GM18517 (cell line): ENCODE results near the gene SAP30.

Experiments
- ATAC-seq: cut with Tn5 transposase; IDR thresholded peaks from one replicate; pipeline ENCODE4 v1.9.1; 2021; ENCODE audit warnings: mild to moderate bottlenecking, moderate library complexity; ENCODE audit not compliant: unreplicated experiment

Gene SAP30

GRCh38 chr4:173370477-173371291 lies at the start of gene SAP30:
SAP30 (plus strand) TSS chr4:173370954; CDS start chr4:173371183, 229 bp downstream.
- ATAC-seq: peak; percentile 60

DNA sequence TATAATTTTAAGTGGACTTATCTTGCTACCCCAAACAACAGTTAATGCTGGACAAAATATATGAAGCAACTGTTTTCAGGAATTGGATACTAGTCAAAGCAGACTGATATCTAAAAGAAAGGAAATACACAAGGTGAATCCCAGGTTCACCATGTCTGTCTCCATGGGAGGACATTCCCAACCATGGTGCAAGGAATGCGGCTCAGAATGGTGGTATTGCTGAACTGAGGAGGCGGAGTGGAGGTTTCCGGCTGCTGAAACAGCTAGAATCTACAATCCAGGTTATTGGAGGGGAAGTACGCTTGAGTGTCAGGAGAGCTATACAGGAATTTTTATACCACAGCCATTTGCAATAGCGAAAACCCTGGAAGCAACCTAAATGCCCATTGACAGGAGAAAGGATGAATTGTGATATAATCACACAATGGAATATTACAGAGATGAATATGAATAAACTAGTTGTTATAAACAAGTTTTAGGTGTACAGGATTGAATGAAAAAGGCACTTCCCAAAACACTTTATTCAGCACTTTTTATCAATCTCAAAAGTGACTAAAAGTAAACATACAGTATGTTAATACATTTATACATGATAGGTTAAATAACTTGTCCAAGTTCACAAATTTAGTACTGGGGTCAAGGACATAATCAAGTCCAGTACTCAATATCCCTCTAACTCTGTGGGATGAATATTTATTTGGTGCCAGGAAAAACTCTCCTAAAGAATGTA lies 45.6 kb upstream of the SAP30 start:
- ATAC-seq: no peak

DNA sequence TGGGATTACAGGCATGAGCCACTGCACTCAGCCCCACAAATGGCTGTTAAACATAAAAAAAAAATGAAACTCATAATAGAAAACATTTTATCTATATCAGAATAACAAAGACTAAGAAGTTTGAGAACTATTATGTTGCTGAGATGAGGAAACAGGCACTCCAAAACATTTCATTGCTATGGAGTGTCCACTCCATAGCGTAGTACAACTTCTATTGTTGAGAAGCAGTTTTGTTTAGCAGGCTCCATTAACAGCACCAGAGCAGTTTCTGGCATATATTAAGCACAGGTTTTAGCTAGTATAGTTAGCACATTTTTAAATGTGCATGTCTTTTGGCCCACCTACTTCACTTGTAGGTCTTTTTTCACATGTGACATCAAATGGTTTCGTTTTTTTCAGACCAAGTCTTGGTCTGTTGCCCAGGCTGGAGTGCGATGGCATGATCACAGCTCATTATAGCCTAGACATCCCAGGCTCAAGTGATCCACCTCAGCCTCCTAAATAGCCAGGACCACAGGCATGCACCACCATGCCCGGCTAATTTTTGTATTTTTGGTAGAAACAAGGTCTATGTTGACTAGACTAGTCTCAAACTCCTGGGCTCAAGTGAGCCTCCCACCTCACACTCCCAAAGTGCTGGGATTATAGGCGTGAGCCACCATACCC lies 42.4 kb upstream of the SAP30 start:
- ATAC-seq: no peak

DNA sequence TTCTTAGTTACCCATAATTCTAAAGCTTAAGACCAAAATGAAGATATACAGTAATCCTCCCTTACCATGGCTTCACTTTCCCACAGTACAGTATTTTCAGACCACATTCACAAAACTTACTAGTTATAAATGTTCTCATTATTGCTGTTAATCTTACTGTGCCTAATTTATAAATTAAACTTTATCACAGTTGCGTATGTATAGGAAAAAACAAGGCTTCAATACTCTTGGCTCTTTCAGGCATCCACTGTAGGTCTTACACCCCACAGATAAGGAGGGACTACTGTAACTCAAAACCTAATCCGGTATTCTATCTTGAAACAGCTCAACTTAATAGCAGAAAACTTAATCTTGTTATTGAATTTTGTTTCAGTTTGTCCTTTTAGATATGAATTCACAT lies 40.2 kb upstream of the SAP30 start:
- no peak for ATAC-seq

DNA sequence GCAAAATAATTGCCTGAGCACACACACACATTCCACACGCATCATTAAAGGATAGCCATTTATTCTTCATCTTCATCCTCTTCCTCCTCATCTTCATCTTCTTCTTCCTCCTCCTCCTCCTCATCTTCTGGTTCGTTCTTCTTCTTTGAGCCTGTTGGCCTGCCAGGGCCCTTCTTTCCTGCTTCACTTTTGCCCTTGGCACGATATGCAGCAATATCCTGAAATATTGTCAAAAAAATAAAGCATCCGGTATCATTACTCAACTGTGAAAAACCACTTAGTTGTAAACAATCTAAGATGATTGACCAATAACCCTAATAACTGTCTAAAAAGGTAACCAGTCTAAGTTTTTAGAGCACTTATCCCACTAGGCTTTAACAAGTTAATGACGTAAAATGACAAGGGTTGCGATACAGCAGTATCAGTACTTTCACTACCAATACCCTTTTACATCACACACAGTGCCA lies 38.7 kb upstream of the SAP30 start:
- ATAC-seq: no peak

DNA sequence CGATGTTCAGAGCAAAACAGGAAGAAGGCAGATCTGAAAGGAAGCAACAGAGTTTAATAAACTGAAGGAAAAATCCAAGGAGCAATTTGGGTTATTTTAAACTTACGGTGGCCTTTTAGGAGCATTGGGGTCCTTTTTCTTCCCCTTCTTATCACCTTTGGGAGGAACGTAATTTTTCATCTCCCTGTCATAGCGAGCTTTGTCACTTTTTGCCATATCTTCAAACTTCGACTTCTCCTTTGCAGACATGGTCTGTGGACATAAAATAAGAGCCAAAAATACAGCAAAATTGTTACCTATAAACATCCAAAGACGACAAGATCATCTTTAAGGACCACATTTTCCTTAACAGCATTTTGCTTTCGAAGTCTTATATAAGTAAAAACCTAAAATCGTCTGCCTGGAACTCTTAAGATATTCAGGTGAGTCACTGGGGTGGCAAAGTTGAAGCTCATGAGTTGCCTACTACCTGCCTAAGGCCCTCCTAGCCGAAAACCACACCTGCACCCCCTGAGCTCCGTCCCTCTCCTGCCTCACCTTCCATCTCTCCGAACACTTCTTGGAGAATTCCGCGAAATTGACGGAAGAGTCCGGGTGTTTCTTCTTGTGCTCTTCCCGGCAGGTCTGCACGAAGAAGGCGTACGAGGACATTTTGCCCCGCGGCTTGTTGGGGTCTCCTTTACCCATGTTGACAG lies 37.6 kb upstream of the SAP30 start:
- ATAC-seq: no peak

DNA sequence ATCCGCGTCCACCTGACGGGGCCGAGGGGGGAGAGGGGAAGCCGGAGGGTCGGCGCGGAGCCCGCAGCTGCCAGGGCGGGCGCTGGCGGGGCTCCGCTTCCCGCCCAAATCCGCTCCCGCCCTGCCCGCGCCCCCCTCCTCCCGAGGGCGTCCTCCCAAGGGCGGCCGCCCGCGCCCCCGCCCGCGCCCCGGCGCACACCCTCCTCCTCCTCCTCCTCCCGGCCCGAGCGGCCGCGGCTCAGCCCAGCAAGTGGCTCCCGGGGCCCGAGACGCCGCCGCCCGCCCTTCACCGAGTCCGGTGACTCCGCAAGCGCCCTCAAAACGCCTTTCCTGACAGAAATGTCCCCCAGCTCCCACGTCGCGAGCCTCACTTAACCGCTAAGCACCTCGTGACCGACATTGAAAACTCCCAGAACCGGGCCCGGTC lies 37.1 kb upstream of the SAP30 start:
- no peak for ATAC-seq

- peak; percentile 85 for ATAC-seq
Measured at GRCh38 chr4:173334085-173334890, 36.5 kb upstream of the SAP30 start, which contains the start of gene HMGB2. HMGB2 (minus strand) TSS chr4:173334358; CDS start chr4:173333649, 709 bp downstream.

DNA sequence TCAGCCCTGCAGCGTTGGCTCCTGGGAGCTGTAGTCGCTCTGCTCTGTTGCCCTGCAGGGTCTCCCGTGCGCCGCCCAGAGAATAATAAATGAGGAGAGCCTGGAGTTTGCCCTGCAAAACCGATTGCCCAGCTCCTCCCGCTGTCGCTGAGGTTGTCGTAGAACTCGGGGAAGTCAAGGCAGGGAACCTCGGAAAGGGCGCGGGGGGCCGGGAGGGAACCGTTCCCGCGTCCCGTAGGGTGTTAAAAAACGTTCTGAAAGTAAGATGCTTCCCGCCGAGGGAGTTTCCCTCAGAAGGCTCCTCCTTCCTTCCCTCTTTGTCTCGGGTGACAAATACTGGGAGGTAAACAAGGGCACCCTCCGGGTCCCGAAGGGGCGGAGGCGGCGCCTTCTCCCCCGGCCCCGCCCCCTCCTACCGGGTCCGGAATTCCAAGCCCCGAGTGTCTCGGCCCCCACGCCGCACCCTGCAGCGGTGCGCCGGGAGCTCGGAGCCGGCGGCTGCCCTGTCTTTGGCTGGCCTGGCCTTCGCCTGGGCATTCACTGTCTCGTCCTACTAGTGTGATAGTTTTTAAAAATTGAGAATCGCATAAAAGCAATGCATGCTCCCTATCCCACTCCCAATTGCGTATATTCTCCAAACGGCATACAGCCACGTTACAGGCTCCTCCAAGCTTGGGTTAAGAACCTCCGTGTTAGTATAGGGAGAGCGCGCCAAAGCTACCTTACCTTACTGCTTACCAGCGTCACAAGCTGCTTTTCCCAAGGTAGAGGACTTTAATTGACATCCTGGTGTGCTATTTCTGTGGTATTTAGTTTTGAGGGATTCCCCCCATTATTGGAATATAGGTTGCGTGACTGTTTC lies 35.6 kb upstream of the SAP30 start:
- ATAC-seq: peak; percentile 29

GRCh38 chr4:173337463-173337862 lies 33.3 kb upstream of the SAP30 start:
- ATAC-seq: no peak

DNA sequence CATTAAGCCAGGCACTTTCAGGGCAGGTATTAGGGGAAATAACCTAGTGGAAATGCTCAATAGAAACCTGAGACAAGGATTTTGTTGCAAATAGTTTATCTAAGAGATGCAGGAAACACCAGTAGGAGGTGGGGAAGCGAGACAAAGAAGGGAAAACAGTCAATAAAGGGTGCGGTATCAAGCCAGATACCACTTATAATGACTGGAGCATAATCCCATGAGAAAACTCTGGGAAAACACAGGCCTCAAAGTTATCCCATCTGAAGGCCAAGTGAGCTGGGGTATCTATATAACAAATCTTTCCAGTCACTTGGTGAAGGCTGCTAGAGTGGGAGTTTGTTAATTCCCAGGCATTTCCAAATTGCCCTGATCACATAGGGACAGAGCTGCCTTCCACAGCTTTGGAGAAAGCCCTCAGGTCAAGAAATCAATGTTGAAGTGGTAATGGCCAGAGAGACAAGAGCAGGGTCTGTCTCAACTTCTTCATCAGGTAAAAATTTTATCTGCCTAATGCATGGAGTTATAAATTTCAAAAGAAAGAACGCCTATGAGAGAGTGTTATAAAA lies 26.8 kb upstream of the SAP30 start:
- ATAC-seq: no peak

DNA sequence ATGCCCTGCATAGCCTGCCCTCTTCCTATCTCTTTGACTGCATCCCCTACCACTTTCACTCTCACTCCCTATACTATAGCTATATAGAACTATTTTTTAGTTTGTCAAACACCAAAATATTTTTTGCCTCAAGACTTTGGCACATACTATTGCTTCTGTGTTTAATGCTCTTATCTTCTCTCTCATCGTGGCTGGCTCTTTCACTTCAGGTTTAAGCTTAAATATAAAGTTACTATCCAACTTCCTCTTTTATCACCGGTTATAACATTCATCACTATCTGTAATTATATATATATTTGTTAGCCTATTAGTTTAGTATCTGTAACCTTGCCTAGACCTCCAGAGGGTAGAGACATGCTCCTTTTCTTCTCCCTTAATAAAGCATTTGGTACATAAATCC lies 25.1 kb upstream of the SAP30 start:
- ATAC-seq: no peak

DNA sequence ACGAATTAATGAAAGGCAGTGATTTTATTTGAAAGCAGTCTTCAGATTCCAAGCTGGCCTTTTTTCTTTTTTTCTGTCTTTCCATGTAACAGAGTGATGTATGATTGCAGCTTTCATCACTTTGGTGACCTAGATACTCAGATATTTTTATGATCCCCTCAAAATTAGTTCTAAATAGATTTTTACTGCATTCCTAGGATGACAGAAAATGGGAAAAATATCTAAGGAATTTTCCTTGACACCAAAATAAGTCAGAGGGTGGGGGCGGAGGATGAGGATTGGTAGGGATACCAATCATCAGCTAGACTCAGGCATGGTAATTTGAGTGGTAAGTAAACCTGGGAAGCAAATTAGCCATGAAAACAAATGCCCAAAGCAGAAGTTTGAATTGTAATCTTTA lies 24.7 kb upstream of the SAP30 start:
- ATAC-seq: no peak

DNA sequence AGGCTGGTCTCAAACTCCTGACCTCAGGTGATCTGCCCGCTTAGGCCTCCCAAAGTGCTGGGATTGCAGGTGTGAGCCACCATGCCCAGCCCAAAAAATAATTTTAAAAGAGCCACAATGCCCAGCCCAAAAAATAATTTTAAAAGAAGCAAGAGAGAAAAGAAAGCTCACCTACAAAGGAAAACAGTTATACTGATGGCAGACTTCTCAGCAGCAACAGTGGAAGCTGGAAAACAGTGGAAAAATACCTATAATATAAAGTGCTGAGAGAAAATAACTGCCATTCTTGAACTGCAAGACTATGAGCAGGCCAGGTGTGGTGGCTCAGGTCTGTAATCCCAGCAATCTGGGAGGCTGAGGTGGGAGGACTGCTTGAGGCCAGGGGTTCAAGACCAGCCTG lies 23.3 kb upstream of the SAP30 start:
- ATAC-seq: no peak

DNA sequence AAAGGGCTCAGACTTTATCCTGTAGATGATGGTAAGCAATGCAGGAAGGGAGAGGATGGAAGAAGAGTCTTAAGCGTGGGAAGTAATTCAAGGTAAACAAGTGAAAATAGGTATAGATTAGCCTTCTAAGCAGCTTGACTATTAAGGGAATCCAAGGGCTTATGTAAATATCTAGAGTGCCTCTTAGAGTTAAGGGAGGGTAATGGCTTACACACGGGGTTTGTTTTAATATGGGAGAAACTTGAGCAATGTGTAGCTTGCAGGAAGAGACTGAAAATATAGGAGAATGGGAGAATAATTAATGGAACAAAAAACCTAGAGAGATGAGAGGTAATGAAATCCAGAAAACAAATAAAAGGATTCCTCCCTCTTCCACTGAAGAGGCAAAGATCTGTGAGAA lies 12.8 kb upstream of the SAP30 start:
- no peak for ATAC-seq

GRCh38 chr4:173360587-173361221 lies 10.1 kb upstream of the SAP30 start:
- no peak for ATAC-seq

DNA sequence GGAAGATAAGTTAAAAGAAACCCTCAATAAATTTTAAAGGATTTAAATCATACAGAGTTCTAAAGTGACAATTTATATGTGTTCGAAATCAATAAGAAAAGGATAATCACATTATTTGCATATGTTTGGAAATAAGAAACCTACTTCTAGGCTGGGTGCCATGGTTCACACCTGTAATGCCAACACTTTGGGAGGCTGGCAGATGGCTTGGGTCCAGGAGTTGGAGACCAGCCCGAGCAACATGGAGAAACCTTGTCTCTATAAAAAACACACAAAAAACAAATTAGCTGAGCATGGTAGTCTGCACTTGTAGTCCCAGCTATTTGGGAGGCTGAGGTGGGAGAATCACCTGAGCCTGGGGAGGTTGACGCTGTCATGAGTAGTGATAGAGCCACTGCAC lies 8.1 kb upstream of the SAP30 start:
- no peak for ATAC-seq

DNA sequence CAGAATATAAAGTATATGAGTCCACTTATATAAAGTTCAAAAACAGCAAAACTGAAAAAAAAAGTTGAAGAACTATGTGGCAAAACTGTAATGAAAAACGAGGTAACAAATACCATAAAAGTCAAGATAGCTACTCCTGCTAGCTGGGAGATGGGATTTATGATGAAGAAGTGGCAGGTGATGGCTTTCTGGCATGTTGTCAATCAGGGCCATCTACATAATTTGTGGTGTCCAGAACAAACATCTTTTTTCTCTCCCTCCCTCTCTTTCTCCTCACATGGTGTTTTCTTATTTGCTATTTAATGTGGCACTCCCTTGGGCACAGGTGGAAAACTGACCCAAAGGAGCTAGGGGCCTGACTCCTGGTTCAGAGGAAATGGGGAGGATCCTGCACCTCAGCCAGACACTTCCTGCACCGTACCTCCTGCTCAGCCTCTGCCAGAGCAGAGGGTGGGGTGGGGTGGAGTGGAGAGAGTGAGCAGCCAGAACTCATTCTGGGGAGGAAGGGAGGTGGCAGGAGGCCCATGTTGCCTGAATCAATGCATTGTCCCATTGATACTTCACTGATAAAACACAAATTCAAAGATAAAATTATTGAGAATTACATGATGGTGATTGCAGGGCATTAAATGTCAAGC lies 5.3 kb upstream of the SAP30 start:
- ATAC-seq: no peak
